ENCODE data around the gene KIAA0930. TPM values are rescaled to one million over a fixed set of nuclear protein-coding genes. Genes with fewer than 3 reads are reported as not detected.
A peak's percentile ranks its signal among the peaks of the same experiment; 100 is the strongest.

Gene KIAA0930
- total RNA-seq, 1 experiment from 2014 or later = 54.8 TPM

DNA sequence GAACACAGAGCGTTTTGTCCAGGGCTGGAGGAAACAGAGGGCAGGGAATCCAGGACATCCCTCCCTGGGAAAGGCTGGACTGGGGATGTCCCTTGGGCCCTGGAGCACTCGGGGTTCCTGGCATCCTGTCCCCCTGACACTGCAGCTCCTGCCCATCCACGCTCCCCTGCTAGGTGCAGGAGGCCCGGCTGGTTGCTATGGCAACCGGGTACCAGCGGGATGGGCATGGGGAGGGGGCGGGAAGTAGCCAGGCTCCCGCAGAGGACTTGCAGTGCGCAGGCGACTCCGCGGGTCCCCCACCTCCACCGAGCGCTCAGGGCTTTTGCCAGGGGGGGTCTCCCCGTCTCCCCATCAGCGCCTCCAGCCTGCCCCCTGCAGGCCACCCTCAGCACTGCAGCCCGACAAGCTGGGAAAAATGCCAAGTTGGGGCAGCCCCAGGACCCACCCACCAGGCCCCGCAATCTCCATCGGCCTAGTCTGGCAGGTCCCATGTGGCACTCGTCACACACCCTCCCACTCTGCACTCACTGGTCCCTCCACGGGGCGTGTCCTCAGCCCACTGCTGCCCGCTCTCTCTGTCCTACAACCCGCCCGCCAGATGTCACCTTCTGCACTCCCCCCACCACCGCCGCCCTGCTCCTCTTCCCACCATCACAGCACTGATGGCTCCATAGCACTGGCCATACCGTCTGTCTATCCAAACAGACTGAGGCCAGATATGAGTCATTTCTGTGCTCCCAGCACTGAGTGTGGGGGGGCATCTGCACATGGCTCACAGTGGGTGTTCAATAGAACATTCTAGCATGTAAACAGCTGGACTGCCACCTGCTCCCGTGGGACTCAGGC is 31.5 kb downstream of the KIAA0930 start:
- POLR2A ChIA-PET (ENCODE audit: low non-redundant PET) = no interaction called here
- Histone ChIP-seq H3K4me3 (ENCODE audit: low read depth, low read length, poor library complexity, severe bottlenecking) (no peak overlapping the region), H3K4me1 (ENCODE audit: insufficient read depth, low read length, poor library complexity, severe bottlenecking) (peaks cover 26% of the 10 kb centered on the region), H3K36me3 (ENCODE audit: insufficient read depth, low read length, poor library complexity, severe bottlenecking) (no peaks in the 10 kb centered on the region), H3K27ac (ENCODE audit: low read depth, low read length, poor library complexity, severe bottlenecking) (no peak overlapping the region), H3K9me3 (ENCODE audit: low read depth, low read length, poor library complexity, severe bottlenecking) (no peaks in the 10 kb centered on the region), H3K27me3 (replicated peaks; ENCODE audit: insufficient read depth, low read depth, low read length, poor library complexity) (no peaks in the 10 kb centered on the region)
- CTCF ChIA-PET = no interaction called here
- DNase-seq (ENCODE audit: low spot score) = peak; percentile 45
- intact Hi-C loops (cut with micrococcal nuclease; ENCODE audit: unreplicated experiment) = no loop called here
- no TSS peak for BruUV-seq (replicated peaks)
- TF ChIP-seq EZH2 (IDR thresholded peaks at IDR 0.05; ENCODE audit: borderline replicate concordance, low read depth, low read length, poor library complexity, severe bottlenecking) = no peak
- TF ChIP-seq, protein P1, sequence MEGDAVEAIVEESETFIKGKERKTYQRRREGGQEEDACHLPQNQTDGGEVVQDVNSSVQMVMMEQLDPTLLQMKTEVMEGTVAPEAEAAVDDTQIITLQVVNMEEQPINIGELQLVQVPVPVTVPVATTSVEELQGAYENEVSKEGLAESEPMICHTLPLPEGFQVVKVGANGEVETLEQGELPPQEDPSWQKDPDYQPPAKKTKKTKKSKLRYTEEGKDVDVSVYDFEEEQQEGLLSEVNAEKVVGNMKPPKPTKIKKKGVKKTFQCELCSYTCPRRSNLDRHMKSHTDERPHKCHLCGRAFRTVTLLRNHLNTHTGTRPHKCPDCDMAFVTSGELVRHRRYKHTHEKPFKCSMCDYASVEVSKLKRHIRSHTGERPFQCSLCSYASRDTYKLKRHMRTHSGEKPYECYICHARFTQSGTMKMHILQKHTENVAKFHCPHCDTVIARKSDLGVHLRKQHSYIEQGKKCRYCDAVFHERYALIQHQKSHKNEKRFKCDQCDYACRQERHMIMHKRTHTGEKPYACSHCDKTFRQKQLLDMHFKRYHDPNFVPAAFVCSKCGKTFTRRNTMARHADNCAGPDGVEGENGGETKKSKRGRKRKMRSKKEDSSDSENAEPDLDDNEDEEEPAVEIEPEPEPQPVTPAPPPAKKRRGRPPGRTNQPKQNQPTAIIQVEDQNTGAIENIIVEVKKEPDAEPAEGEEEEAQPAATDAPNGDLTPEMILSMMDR (conservative IDR thresholded peaks at IDR 0.05; ENCODE audit: low read depth, low read length) = peak; percentile 88

DNA sequence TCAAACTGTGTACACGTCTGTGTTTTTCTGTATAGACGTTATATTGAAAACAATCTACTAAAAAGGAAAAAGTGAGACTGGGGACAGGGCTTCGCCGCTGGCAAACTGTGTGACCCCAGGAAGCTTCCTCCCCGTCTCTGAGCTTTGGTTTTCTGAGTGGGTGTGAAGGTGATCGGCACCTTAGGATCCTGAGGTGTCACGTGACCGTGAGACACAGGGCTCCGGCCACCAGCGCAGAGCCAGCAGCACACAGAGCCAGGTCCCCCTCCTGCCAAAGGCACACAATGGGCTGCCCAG is 32.0 kb downstream of the KIAA0930 start:
- Histone ChIP-seq H3K9me3 (ENCODE audit: low read depth, low read length, poor library complexity, severe bottlenecking) (no peaks in the 10 kb centered on the region), H3K4me1 (ENCODE audit: insufficient read depth, low read length, poor library complexity, severe bottlenecking) (peaks cover 26% of the 10 kb centered on the region), H3K36me3 (ENCODE audit: insufficient read depth, low read length, poor library complexity, severe bottlenecking) (no peaks in the 10 kb centered on the region), H3K4me3 (ENCODE audit: low read depth, low read length, poor library complexity, severe bottlenecking) (no peak overlapping the region), H3K27ac (ENCODE audit: low read depth, low read length, poor library complexity, severe bottlenecking) (no peak overlapping the region), H3K27me3 (replicated peaks; ENCODE audit: insufficient read depth, low read depth, low read length, poor library complexity) (no peaks in the 10 kb centered on the region)
- no peak for TF ChIP-seq EZH2 (IDR thresholded peaks at IDR 0.05; ENCODE audit: borderline replicate concordance, low read depth, low read length, poor library complexity, severe bottlenecking)
- TF ChIP-seq, protein P1 (conservative IDR thresholded peaks at IDR 0.05; ENCODE audit: low read depth, low read length) = no peak
- BruUV-seq (replicated peaks) = no TSS peak
- intact Hi-C loops (cut with micrococcal nuclease; ENCODE audit: unreplicated experiment) = no loop called here
- POLR2A ChIA-PET (ENCODE audit: low non-redundant PET) = no interaction called here
- CTCF ChIA-PET = no interaction called here
- DNase-seq (ENCODE audit: low spot score) = no peak

DNA sequence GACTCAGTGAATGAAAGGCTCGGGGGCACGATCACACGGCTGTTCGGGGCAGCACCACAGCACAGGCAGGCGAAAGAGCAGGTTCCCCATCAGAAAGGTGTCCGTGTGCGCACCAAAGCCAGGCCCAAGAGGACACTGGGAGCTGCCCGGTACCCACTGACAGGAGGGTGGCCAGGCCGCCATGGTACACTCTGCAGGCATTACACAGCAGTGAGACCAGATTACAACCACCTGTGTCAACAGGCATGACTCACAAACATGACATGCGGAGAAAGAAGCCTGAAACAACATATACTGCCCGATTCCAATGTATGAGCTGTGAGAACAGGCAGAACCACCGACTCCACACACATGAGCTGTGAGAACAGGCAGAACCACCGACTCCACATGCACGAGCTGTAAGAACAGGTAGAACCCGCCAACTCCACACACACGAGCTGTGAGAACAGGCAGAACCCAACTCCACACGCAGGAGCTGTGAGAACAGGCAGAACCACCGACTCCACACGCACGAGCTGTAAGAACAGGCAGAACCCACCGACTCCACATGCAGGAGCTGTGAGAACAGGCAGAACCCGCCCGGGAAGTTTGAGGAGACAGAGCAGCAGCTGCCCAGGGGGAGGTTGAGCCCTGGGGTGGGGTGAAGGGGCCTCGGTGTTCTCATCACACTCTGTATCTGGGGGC is 32.6 kb downstream of the KIAA0930 start:
- Histone ChIP-seq H3K4me3 (ENCODE audit: low read depth, low read length, poor library complexity, severe bottlenecking) (no peak overlapping the region), H3K27me3 (replicated peaks; ENCODE audit: insufficient read depth, low read depth, low read length, poor library complexity) (no peaks in the 10 kb centered on the region), H3K4me1 (ENCODE audit: insufficient read depth, low read length, poor library complexity, severe bottlenecking) (peaks cover 25% of the 10 kb centered on the region), H3K27ac (ENCODE audit: low read depth, low read length, poor library complexity, severe bottlenecking) (no peak overlapping the region), H3K9me3 (ENCODE audit: low read depth, low read length, poor library complexity, severe bottlenecking) (no peaks in the 10 kb centered on the region), H3K36me3 (ENCODE audit: insufficient read depth, low read length, poor library complexity, severe bottlenecking) (peaks cover 1% of the 10 kb centered on the region)
- no peak for DNase-seq (ENCODE audit: low spot score)
- BruUV-seq (replicated peaks) = no TSS peak
- ChIA-PET CTCF (no interaction called here), POLR2A (ENCODE audit: low non-redundant PET) (no interaction called here)
- intact Hi-C loops (cut with micrococcal nuclease; ENCODE audit: unreplicated experiment) = no loop called here
- TF ChIP-seq, protein P1 (conservative IDR thresholded peaks at IDR 0.05; ENCODE audit: low read depth, low read length) = no peak
- no peak for TF ChIP-seq EZH2 (IDR thresholded peaks at IDR 0.05; ENCODE audit: borderline replicate concordance, low read depth, low read length, poor library complexity, severe bottlenecking)

All from A673 (cell line).